Measurements from ENCODE around the gene SNORC.

GRCh38 chr2:232857158-232857563 lies 12.9 kb upstream of the SNORC start:
- no peak for TF ChIP-seq CTCF (IDR thresholded peaks at IDR 0.05 in 8 of 11, conservative IDR thresholded peaks at IDR 0.05 in 3 of 11)
- TF ChIP-seq POLR2A (IDR thresholded peaks at IDR 0.05) = no peak
- no peak for TF ChIP-seq POLR2AphosphoS5 (IDR thresholded peaks at IDR 0.05)
